Stimulated activated effector memory CD8-positive, alpha-beta T cell treated with anti-CD3 and anti-CD28 coated beads, Interleukin-12 subunit alpha, Interleukin-12 subunit beta, amount 100 ng/mL, for 72 hours (primary cell): ENCODE results near the gene PRR7.

Experiments used
- ATAC-seq: fragments of 150-1000 bp; cut with Tn5 transposase; 2 replicates; pipeline ENCODE4 v1.10.0; 2021
- DNase-seq, 2 donors: peaks; one replicate each; pipeline ENCODE4 v3.0.0; 2021 to 2022; ENCODE audit warnings: low spot score in 2 of 2
- H3K27ac Mint-ChIP-seq: one replicate; pipeline ENCODE4 v1.8.0; 2022; ENCODE audit warnings: mild to moderate bottlenecking, mixed read lengths
- H3K36me3 Mint-ChIP-seq: one replicate; pipeline ENCODE4 v1.8.0; 2022; ENCODE audit warnings: mild to moderate bottlenecking, mixed read lengths
- H3K4me1 Mint-ChIP-seq: one replicate; pipeline ENCODE4 v1.8.0; 2022; ENCODE audit warnings: mixed read lengths
- H3K4me3 Mint-ChIP-seq: one replicate; pipeline ENCODE4 v1.8.0; 2022; ENCODE audit warnings: mild to moderate bottlenecking, mixed read lengths
- H3K9me3 Mint-ChIP-seq: one replicate; pipeline ENCODE4 v1.8.0; 2022; ENCODE audit warnings: mixed read lengths

Gene PRR7

GRCh38 chr5:177487975-177488374 is 41.4 kb downstream of the PRR7 start:
- no peak overlapping the region for H3K4me3 Mint-ChIP-seq
- no peaks in the 10 kb centered on the region for H3K9me3 Mint-ChIP-seq
- H3K36me3 Mint-ChIP-seq: peaks cover 74% of the 10 kb centered on the region
- DNase-seq: no peak
- no peak for ATAC-seq
- H3K4me1 Mint-ChIP-seq: peaks cover 24% of the 10 kb centered on the region
- H3K27ac Mint-ChIP-seq: no peak overlapping the region

GRCh38 chr5:177489119-177489716 is 42.6 kb downstream of the PRR7 start:
- DNase-seq: no peak
- Mint-ChIP-seq H3K27ac (no peak overlapping the region), H3K9me3 (no peaks in the 10 kb centered on the region), H3K36me3 (peaks cover 74% of the 10 kb centered on the region), H3K4me1 (peaks cover 33% of the 10 kb centered on the region), H3K4me3 (no peak overlapping the region)
- ATAC-seq: no peak

GRCh38 chr5:177490311-177490991 is 43.8 kb downstream of the PRR7 start:
- peak overlapping the region; percentile 67 for H3K27ac Mint-ChIP-seq
- ATAC-seq: no peak

GRCh38 chr5:177490992-177491391 is 44.4 kb downstream of the PRR7 start:
- no peak for DNase-seq
- H3K9me3 Mint-ChIP-seq: no peaks in the 10 kb centered on the region
- peak overlapping the region; percentile 67 for H3K27ac Mint-ChIP-seq
- no peak for ATAC-seq
- H3K4me1 Mint-ChIP-seq: peaks cover 38% of the 10 kb centered on the region
- peaks cover 58% of the 10 kb centered on the region for H3K36me3 Mint-ChIP-seq
- H3K4me3 Mint-ChIP-seq: no peak overlapping the region

More at GRCh38 chr5:177490311-177490991, 43.8 kb downstream of the PRR7 start:
- Mint-ChIP-seq H3K36me3 (peaks cover 61% of the 10 kb centered on the region), H3K4me3 (no peak overlapping the region), H3K4me1 (peaks cover 35% of the 10 kb centered on the region), H3K9me3 (no peaks in the 10 kb centered on the region)
- no peak for DNase-seq

- no peak for DNase-seq
- Mint-ChIP-seq H3K9me3 (no peaks in the 10 kb centered on the region), H3K36me3 (peaks cover 53% of the 10 kb centered on the region), H3K4me3 (no peak overlapping the region), H3K27ac (peak overlapping the region; percentile 67), H3K4me1 (peaks cover 43% of the 10 kb centered on the region)
- ATAC-seq: peak; percentile 29
These were observed 44.9 kb downstream of the PRR7 start for GRCh38 chr5:177491429-177491945.

DNA sequence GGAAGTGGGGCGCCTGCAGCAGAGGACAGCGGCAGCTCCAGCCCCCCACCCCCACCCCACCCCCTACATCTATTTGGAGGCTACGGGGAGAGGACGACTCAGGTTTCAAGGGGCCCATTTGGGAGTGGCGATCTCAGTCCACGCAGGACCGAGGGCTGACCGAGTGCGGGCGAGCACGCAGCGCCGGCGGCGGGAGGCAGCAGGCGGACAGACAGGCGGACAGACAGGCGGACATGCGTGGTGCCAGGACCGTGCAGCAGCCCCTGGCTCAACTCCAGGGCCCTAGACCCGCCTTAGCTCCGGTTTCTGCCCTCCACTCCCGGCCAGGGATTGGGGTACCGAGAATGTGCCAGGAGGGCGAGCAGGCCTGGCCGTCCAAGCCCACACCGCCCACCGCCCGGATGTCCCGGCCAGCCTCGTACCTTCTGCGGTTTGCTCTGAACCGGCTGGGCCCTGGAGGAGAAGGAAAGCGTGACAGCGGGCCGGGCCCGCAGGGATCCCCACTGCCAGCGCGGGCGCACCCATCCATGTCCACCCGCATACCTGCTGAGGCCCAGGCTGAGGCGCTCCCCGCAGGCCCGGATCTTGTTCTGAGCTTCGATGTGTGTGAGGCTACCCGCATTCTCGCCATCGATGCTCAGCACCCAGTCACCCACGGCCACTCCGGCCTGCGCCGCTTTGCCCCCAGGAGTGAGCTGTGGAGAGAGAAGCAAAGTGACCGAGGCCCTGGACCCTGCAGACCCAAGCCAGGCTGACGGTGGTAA is 45.6 kb downstream of the PRR7 start:
- H3K4me3 Mint-ChIP-seq: no peak overlapping the region
- peaks cover 46% of the 10 kb centered on the region for H3K36me3 Mint-ChIP-seq
- peak overlapping the region; percentile 54 for H3K27ac Mint-ChIP-seq
- no peak for ATAC-seq
- H3K4me1 Mint-ChIP-seq: peaks cover 44% of the 10 kb centered on the region
- no peaks in the 10 kb centered on the region for H3K9me3 Mint-ChIP-seq
- DNase-seq: no peak

DNA sequence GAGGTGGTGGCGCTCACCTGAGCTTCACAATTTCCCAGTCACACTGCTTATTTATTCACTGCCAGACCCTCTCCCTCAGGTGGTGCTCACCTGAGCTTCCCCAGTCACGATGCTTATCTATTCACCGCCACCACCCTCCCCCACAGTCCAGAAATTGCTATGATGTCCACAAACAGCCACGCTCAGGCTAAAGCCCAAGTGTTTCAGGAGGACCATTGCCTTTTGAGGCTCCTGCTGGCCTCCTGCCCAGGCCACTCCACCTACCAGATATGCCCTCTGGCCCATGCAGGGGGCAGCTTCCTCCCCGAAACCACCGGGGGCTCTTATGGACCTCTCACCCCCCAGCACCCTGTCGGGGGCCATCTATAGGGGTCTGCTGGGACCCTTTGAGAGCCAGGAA is 46.2 kb downstream of the PRR7 start:
- no peak for DNase-seq
- H3K36me3 Mint-ChIP-seq: peaks cover 40% of the 10 kb centered on the region
- no peaks in the 10 kb centered on the region for H3K9me3 Mint-ChIP-seq
- peaks cover 47% of the 10 kb centered on the region for H3K4me1 Mint-ChIP-seq
- no peak overlapping the region for H3K4me3 Mint-ChIP-seq
- ATAC-seq: no peak
- peak overlapping the region; percentile 54 for H3K27ac Mint-ChIP-seq

GRCh38 chr5:177493795-177494345 is 47.3 kb downstream of the PRR7 start:
- peak overlapping the region; percentile 78 for H3K4me3 Mint-ChIP-seq
- no peak for DNase-seq
- H3K4me1 Mint-ChIP-seq: peaks cover 57% of the 10 kb centered on the region
- H3K27ac Mint-ChIP-seq: peak overlapping the region; percentile 69
- no peaks in the 10 kb centered on the region for H3K9me3 Mint-ChIP-seq
- peaks cover 39% of the 10 kb centered on the region for H3K36me3 Mint-ChIP-seq
- ATAC-seq: no peak

DNA sequence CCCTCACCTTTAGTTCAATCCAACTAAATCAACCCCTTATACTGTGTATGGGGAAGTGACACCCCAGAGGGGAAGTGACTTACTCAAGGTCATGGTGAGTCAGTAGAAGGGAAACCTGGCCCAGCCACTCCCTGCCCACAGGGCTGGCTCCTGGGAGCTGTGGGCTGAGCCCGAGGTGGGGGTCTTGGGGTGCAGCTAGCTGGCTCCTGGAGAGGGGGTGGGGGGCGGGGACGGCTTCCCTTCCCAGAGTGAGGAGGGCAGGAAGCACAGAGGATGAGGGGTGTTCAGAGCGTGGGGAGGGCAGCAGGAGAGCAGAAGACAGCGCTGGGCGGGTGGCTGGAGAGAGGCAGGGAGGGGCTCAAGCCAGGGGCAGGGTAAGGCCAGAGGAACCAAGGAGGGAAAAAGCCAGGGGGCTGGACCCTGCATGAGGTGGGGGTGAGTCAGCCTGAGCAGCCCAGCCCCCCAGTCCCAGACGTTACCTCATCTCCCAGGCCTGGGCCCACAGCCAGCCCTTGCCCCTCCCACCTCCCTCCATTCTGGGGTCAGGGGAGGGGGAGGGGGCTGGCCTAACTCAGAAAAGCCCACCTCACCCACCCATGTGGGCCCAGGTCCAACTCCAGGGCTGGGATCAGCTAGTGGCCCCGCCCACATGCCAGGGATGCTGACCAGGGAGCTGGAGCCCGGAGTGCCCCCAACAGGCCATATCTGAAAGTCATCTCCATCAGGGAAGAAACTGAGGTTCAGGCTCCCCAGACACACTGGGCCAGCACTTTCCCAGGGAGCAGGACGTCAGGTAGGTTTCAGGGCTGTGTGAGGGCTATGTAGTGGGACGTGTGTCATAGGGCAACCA is 48.0 kb downstream of the PRR7 start:
- Mint-ChIP-seq H3K4me1 (peaks cover 59% of the 10 kb centered on the region), H3K4me3 (peak overlapping the region; percentile 78), H3K27ac (peak overlapping the region; percentile 69), H3K36me3 (peaks cover 36% of the 10 kb centered on the region), H3K9me3 (no peaks in the 10 kb centered on the region)
- DNase-seq (no peak), ATAC-seq (peak; percentile 59)

- no peaks in the 10 kb centered on the region for H3K9me3 Mint-ChIP-seq
- H3K4me3 Mint-ChIP-seq: peak overlapping the region; percentile 78
- H3K4me1 Mint-ChIP-seq: peaks cover 52% of the 10 kb centered on the region
- no peak overlapping the region for H3K27ac Mint-ChIP-seq
- peaks cover 29% of the 10 kb centered on the region for H3K36me3 Mint-ChIP-seq
- no peak for ATAC-seq
- no peak for DNase-seq
These were observed 48.8 kb downstream of the PRR7 start for GRCh38 chr5:177495243-177496060.

DNA sequence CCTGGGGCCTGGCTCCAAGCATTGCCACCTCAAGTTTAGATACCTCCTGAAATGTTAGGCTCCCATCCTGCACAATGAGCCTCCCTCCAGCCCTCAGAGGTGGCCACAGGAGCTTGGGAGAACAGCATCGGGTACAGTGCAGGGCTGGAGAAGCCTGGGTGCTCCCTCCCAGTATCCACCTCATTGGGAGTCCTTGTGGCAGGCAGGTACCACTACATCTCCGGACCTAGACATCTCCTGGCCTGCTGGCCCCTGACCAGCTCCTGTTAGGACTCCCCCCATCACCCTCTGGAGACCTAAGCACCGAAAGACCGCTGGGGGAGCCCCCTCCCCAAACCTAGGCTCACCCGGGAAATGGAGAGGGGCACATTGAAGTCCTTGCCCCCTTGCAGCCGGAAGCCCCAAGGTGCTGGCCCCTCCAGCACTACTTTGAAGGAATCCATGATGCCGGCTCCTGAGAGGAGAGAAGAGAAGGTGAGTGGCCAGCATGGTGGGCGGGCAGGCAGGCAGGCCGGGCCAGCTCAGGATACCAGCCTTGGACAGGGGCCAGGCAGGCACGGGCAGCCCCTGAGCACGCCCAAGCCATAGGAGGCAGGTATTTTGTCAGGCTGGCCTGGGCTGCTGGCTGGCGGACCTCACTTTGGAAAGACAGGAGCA is 49.6 kb downstream of the PRR7 start:
- Mint-ChIP-seq H3K36me3 (peaks cover 22% of the 10 kb centered on the region), H3K9me3 (no peaks in the 10 kb centered on the region), H3K27ac (peak overlapping the region; percentile 54), H3K4me1 (peaks cover 50% of the 10 kb centered on the region), H3K4me3 (peak overlapping the region; percentile 78)
- ATAC-seq: no peak
- peak in 1 of 2 donors; percentile 63 for DNase-seq

- peak; percentile 4 for ATAC-seq
These were observed 50.2 kb downstream of the PRR7 start for GRCh38 chr5:177496727-177497291.

GRCh38 chr5:177497292-177498012 is 50.8 kb downstream of the PRR7 start, which contains the start of gene PDLIM7:
PDLIM7 (minus strand) TSS chr5:177497604; CDS start chr5:177496512, 1,092 bp downstream.
- no peaks in the 10 kb centered on the region for H3K9me3 Mint-ChIP-seq
- ATAC-seq (peak; percentile 85), DNase-seq (peak; percentile 96 to 97)
- H3K27ac Mint-ChIP-seq: peak within 1 kb of the TSS; percentile 79
- peak within 1 kb of the TSS; percentile 78 for H3K4me3 Mint-ChIP-seq
- peaks cover 16% of the 10 kb centered on the region for H3K36me3 Mint-ChIP-seq
- peaks cover 50% of the 10 kb centered on the region for H3K4me1 Mint-ChIP-seq

More at GRCh38 chr5:177496727-177497291, 50.2 kb downstream of the PRR7 start:
- no peak for DNase-seq
- Mint-ChIP-seq H3K27ac (peak overlapping the region; percentile 54), H3K4me1 (peaks cover 50% of the 10 kb centered on the region), H3K9me3 (no peaks in the 10 kb centered on the region), H3K36me3 (peaks cover 18% of the 10 kb centered on the region), H3K4me3 (peak overlapping the region; percentile 78)
